ENCODE data around the gene NEURL3. TPM values are rescaled to one million over a fixed set of nuclear protein-coding genes. Genes with fewer than 3 reads are reported as not detected.

Gene NEURL3
- total RNA-seq, 1 donor from 2014 or later: not detected

GRCh38 chr2:96539215-96539920 is 34.2 kb upstream of the NEURL3 start:
- DNase-seq: no peak
- Mint-ChIP-seq H3K27me3 (ENCODE audit: unreplicated experiment) (peaks cover 9% of the 10 kb centered on the region), H3K9me3 (ENCODE audit: unreplicated experiment) (peaks cover 4% of the 10 kb centered on the region), H3K36me3 (ENCODE audit: unreplicated experiment) (peaks cover 2% of the 10 kb centered on the region), H3K27ac (ENCODE audit: unreplicated experiment) (no peak overlapping the region), H3K4me1 (ENCODE audit: low read depth, unreplicated experiment) (no peaks in the 10 kb centered on the region), H3K4me3 (ENCODE audit: unreplicated experiment) (no peak overlapping the region)
- TF ChIP-seq, protein P1, sequence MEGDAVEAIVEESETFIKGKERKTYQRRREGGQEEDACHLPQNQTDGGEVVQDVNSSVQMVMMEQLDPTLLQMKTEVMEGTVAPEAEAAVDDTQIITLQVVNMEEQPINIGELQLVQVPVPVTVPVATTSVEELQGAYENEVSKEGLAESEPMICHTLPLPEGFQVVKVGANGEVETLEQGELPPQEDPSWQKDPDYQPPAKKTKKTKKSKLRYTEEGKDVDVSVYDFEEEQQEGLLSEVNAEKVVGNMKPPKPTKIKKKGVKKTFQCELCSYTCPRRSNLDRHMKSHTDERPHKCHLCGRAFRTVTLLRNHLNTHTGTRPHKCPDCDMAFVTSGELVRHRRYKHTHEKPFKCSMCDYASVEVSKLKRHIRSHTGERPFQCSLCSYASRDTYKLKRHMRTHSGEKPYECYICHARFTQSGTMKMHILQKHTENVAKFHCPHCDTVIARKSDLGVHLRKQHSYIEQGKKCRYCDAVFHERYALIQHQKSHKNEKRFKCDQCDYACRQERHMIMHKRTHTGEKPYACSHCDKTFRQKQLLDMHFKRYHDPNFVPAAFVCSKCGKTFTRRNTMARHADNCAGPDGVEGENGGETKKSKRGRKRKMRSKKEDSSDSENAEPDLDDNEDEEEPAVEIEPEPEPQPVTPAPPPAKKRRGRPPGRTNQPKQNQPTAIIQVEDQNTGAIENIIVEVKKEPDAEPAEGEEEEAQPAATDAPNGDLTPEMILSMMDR (IDR thresholded peaks at IDR 0.05; ENCODE audit: partially characterized antibody, unreplicated experiment): no peak

- Mint-ChIP-seq H3K4me3 (ENCODE audit: unreplicated experiment) (no peak overlapping the region), H3K9me3 (ENCODE audit: unreplicated experiment) (peaks cover 4% of the 10 kb centered on the region), H3K27ac (ENCODE audit: unreplicated experiment) (no peak overlapping the region), H3K36me3 (ENCODE audit: unreplicated experiment) (no peaks in the 10 kb centered on the region), H3K27me3 (ENCODE audit: unreplicated experiment) (peaks cover 9% of the 10 kb centered on the region), H3K4me1 (ENCODE audit: low read depth, unreplicated experiment) (no peaks in the 10 kb centered on the region)
- TF ChIP-seq, protein P1 (IDR thresholded peaks at IDR 0.05; ENCODE audit: partially characterized antibody, unreplicated experiment): no peak
- DNase-seq: no peak
Observed at GRCh38 chr2:96538487-96539214, 33.5 kb upstream of the NEURL3 start.

DNA sequence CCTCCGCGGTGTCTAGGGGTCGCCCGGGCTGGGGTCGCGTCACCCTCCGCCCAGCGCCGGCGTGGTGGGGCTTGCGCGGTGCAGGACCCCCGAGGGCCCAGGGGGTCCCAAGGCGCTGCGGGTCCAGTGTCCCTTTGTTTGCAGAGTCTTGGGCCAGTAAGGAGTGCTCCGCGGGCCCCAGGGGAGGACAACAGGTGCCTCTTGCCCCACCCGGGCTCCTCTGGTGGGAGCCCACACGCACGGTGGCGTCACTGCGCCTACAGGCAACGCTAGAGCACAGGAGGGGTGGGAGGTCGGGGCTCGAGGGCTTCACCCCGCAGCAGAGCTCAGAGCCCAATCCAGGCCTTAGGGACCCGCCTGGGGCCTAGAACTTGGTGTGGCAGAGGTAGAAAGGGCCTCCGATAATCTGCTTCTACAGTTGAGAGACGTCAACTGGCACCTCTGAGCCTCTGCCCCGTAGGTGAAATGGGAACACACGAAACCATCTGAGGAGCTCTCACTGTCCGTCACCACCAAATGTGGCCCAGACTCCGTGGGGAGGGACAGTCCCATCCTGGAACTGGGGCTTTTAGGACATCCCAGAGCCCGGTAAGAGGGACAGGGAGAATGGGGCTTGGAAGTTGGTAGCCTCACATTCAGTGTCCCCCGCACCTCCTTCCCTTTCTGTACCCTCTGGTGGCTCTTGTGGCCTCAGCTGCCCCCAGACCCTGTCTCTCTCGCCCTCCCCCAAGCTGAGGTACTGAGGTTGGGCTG is 32.8 kb upstream of the NEURL3 start:
- Mint-ChIP-seq H3K4me1 (ENCODE audit: low read depth, unreplicated experiment) (no peaks in the 10 kb centered on the region), H3K27ac (ENCODE audit: unreplicated experiment) (no peak overlapping the region), H3K36me3 (ENCODE audit: unreplicated experiment) (no peaks in the 10 kb centered on the region), H3K27me3 (ENCODE audit: unreplicated experiment) (peaks cover 5% of the 10 kb centered on the region), H3K4me3 (ENCODE audit: unreplicated experiment) (peak overlapping the region; percentile 90), H3K9me3 (ENCODE audit: unreplicated experiment) (peaks cover 4% of the 10 kb centered on the region)
- no peak for DNase-seq
- TF ChIP-seq, protein P1 (IDR thresholded peaks at IDR 0.05; ENCODE audit: partially characterized antibody, unreplicated experiment): no peak

GRCh38 chr2:96537066-96537733 is 32.0 kb upstream of the NEURL3 start:
- Mint-ChIP-seq H3K27ac (ENCODE audit: unreplicated experiment) (no peak overlapping the region), H3K4me3 (ENCODE audit: unreplicated experiment) (peak overlapping the region; percentile 90), H3K9me3 (ENCODE audit: unreplicated experiment) (peaks cover 4% of the 10 kb centered on the region), H3K27me3 (ENCODE audit: unreplicated experiment) (peaks cover 5% of the 10 kb centered on the region), H3K4me1 (ENCODE audit: low read depth, unreplicated experiment) (peaks cover 4% of the 10 kb centered on the region), H3K36me3 (ENCODE audit: unreplicated experiment) (no peaks in the 10 kb centered on the region)
- DNase-seq: no peak
- TF ChIP-seq, protein P1 (IDR thresholded peaks at IDR 0.05; ENCODE audit: partially characterized antibody, unreplicated experiment): no peak
